Lung microvascular endothelial cell (primary cell): Measurements from ENCODE around the gene C14orf39. TPM values are rescaled to one million over a fixed set of nuclear protein-coding genes. Genes with fewer than 3 reads are reported as not detected.

Experiments used
- DNase-seq, 2 donors: peaks; one replicate each; pipeline versions ENCODE4 v3.0.0 to v3.0.0-alpha.2; 2010; ENCODE audit warnings: low read depth in 2 of 2
- total RNA-seq: library from RNA; depleted of rRNA; stranded (reverse); fragments of >200 nt; gene quantifications from 2 replicates; pipeline ENCODE4 v1.2.1, GENCODE V29; 2014

Gene C14orf39, protein sequence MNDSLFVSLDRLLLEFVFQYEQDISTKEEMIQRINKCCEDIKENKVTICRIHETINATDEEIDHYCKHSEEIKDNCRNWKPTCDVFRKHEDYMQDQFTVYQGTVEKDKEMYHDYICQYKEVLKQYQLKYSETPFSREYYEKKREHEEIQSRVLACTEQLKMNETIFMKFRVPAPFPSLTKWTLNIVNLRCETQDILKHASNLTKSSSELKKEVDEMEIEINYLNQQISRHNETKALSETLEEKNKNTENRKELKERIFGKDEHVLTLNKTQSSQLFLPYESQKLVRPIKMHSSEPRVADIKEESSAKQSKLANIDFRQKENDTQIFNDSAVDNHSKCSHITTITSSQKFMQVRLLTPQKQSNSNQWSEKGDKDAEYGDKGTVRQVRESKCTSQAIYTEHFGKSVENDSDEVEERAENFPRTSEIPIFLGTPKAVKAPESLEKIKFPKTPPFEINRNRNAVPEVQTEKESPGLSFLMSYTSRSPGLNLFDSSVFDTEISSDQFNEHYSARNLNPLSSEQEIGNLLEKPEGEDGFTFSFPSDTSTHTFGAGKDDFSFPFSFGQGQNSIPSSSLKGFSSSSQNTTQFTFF
- total RNA-seq = not detected in 2 replicates

DNA sequence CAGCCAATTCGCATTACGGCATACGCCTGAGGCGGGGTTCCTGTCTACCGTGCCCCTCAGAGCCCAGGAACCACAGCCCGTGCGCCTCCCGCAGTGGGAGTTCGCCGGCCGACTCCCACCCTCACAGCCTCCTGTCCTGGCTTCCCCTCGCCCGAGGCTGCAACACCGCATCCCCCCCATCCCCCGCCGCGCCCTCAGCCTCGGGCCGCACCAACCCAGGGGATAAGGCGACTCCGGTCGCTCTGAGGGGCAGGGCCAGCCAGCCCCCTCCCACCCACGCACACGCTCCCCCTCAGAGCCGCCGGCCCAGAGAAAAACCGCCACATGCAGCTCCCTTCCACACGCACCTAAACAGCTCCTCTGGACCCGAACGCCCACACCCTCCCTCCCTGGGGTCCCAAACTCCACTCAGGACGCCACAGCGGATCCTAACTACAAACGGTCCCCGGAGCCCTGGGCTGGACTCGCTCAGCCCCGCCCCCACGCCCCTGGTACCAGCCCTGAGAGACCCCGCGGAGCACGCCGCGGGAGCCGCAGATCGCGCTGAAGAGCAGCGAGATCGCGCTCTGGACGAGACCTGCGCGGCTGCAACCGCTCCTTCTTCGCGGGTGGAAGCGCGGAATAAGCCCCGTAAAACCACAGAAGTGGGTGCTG is at the start of gene C14orf39:
TSS of gene C14orf39 (minus strand) at position 466 of the 654 bp plus-strand sequence. CDS start 985 bp downstream, outside the sequence.
- DNase-seq = peak; percentile 29 to 44

DNA sequence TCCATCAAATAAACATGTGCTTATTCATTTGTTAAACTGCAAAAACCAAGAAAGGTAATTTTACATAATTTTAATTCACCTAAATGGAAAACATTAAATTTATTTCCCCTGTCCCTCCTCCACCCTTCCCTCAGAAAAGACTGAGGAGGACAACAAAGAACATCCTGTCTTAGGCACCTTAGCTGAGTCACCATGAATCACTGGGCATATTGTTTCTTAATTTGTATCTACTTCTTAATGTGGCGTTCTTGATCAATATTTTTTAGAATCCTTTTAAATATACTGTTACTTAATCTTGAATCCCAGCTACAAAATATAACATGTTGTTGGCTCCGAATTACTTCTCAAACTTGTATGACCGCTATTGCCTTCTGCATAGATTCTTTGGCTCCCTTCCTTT is 46.6 kb upstream of the C14orf39 start:
- no peak for DNase-seq

DNA sequence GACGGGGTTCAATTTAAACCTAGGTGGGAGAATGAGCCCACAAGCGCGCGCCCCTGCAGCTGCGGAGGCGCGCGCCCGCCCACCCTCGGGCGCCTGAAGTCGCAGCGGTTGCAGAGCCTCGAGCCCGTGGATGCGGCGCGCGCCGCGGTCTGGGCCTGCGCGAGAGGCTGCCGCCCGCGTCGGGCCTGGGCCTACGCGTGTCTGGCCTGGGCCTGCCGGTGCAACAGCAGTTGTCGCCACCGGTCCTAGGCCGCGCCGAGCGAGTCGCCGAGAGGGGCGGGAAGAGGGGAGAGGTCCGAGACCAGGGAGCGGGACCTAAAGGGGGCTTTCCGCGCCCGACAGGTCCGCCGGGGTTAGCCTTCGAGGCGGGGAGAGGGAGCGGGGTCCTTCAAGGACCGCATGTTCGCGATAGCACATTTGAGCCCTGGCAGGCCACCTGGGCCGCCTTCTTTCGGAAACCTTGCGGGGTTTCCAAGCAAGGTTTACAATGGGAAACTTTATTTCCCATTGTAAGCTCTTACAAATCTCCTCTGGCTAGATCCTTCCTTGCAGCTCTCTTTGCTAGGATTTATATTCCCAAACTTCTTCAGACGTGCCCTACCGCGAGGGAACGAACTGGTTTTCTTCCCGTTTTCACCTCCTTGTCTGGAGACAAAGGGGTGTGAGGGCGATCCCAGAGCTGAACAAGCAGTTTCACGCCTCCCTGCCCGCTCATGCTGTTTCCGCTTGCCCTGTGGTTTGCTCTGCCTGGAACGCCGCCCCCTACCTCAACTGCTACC is 29.8 kb upstream of the C14orf39 start:
- no peak for DNase-seq

DNA sequence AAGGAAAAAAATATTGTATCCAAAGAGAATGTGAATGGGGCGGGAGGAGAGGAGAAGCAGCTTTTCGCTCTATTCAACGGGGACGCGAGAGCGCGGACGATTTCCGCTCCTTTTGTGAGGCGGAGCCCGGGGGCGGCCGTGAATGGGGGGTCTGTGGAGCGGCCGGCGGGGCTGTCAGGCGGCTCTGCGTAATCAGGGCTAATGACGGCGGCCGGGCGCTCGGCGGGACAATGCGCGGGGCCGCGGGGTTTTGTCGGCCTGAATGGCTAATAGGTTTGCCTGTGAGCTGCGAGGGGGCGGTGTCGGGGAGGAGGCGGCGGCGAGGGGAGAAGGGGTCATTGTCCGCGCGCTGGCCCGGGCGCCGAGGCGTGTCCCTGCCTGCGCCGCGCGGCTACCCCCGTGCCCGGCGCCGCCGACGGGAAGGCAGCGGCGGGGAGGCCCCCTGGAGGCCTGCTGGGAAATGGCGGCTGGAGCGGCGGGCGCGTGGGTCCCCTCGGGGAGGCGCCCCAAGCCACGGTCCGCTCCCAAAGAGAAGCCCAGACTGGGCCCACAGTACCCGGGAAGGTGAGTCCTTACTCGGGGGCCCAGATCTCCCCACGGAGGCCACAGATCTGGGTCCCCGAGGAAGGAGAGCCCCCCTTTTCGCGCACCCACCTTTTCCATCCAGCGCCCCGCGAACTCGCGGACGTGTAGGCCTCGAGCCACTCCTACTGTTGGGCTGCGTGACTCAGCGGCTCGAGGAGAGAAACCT is 29.1 kb upstream of the C14orf39 start:
- DNase-seq = peak in 1 of 2 donors; percentile 35

DNA sequence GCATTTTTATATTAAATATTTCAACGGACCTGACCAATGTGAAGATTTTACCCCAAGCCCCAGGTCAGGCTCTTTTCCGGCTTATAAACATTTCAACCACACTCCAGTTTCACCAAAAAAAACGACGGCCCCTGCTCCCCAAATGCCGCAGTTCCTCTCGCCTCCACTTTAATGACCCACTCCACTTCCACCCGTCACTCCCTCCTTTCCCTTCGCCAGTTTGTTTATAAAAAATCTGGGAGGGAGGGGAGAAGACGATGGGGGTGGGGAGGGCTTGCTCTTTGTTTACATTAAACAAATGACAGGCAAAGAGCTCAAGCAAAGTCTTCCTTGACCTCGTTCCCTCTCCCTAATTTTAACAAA is 28.5 kb upstream of the C14orf39 start:
- no peak for DNase-seq

DNA sequence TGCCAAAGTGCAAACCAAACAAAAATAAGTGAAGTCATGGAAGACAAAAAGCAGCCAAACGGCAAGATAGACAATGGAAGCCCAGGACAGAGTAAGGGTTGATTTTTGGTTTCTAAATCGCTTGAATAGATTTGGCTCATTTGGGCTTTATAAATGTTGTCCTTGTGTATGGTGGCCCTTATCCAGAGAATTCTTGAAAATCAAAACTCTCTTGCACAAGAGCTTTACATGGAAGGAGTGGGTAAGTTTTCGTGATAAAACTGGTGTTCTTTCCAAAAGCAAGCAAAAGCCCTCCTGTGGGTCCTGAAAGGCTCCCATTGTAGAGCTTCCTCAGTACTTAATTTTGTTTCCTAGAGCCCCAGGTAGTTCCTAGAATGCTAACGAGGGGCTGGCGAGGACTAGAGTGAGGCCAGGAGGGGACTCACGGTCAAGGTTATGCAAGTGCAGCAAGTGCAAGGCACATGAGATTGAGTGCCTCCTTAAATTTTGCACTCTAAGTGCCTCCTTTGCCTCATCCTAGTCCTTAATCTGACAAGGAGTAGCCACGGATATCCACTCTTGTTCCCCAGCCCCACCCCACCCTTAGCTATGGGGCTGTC is 27.2 kb upstream of the C14orf39 start:
- no peak for DNase-seq

DNA sequence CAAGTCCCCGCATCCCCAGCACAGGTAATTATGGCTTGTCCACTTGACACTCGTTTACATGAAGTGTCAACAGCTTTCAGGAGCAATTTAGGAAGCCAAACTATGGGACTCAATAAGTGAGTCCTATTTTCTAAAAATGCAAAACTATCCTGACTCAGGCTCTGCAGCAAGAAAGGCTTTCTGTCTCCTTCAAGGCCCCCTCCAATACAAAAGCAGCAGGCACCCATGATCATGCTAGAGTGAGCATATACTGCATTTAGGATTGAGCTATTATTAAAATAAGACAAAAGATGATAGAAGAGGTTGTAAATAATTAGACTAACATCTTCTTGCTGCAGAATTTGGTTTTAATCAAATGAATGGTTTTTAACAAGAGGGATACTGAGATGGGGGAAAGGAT is 26.3 kb upstream of the C14orf39 start:
- no peak for DNase-seq

DNA sequence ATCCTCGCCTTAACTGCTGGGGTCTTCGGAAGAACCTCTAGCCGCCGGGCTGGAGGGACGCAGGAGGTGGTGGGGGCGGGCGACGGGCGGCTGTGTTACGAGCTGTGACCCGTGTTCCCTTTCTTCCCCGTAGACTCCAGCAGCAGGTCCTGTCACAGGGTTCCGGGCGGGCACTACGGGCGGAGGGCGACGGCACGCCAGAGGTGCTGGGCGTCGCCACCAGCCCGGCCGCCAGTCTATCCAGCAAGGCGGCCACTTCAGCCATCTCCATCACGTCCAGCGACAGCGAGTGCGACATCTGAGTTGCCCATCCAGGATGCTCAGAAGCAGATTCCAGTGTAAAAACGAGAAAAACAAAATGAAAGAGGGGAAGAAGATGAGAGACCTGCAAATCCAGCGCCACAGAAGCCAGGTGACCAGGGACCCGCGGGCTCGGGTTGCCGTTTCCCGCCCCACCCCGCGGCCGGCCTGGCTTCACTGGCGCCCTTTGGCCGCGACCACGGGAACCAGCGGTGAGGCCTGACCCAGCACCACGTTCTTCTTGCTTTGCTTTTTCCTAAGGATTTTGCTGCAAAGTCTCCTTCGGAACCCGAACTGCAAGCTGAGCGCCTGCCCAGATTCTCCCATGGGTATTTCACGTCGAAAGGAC is 25.2 kb upstream of the C14orf39 start:
- no peak for DNase-seq

DNA sequence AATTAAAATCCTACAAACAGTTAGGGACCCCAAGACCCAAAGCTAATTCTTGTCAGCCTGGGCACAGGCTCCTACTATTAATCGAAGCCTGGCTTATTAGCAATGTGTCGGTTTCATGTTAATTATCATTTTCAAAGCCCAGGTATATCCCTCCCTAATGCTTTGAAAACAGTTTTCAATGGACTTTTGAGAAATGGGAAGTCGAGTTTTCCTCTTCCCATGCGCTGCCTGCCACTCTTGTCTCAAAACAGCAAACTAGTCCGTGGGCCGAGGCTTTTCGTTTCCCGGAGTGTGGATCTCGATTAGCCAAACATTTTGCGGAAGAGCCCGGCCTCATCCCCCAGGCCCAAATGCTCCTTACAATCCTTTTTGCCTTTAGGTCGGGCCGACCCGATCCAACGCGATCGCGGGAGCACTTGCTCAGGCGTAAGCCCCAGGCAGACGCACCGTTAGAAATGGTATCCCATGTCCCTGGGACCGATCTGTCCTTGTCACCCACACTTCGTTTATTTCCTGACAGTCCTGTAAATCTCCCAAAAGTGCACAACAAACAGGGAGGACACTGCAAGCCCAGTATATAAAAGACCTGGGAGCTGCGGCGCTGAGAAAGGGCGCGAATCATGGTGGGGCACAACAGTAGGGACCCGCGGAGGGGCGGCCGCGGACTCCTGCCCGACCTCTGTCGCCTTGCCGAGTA is 24.5 kb upstream of the C14orf39 start:
- DNase-seq = no peak

DNA sequence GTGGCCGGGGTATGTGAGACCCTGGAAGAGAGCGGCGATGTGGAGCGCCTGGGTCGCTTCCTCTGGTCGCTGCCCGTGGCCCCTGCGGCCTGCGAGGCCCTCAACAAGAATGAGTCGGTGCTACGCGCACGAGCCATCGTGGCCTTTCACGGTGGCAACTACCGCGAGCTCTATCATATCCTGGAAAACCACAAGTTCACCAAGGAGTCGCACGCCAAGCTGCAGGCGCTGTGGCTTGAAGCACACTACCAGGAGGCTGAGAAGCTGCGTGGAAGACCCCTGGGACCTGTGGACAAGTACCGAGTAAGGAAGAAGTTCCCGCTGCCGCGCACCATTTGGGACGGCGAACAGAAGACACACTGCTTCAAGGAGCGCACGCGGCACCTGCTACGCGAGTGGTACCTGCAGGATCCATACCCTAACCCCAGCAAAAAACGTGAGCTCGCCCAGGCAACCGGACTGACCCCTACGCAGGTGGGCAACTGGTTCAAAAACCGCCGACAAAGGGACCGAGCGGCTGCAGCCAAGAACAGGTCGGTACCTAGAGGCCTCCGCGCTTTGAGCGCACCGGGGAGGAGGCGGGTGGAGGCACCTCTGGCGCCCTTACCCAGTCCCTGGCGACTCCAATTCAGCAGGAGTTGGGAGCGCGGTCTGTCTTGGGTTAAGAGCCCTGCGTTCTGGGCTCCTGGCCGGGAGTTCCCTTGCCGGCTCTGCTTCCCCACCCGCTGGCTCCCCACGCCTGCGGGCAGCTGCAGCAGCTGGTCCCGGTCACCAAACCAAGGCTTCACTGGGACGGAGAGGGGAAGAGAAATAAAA is 23.8 kb upstream of the C14orf39 start:
- DNase-seq = no peak

DNA sequence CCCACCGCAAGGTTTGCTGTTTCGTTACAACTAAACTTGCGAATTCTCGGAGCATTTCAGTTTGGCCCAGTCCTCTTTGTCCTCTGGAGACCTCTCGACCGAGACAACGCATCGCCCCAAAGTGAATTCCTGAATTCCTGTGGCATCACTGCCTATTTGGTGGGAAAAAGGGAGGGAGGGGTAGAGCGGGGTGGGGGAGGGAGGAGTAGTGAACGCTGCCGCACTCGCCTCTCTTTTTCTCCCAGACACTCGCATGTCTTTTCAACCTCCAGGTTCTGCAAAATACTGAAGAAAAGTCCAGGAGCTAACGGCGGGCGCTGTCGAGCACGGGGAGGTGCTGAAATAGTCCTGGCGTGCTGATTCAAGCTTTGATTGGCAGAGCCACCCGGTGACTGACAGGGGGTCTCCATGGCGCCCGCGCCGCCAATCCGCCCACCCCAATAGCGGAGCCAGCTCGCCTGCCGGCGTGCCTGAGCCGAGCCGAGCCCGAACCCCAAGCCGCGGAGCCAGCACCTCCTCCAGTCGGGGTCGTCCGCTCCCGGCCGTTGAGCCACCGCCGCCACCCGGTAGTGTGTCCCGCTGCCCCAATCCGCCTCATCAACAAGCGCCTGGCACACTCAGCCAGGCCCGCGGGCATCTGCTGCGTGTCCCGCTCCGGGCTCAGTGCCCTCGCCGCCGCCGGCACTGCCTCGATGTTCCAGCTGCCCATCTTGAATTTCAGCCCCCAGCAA is 23.0 kb upstream of the C14orf39 start, which contains the start of gene SIX6:
TSS of gene SIX6 (plus strand) at position 440 of the 731 bp plus-strand sequence. CDS start at position 693, 253 bp downstream.
- DNase-seq = peak in 1 of 2 donors; percentile 35

DNA sequence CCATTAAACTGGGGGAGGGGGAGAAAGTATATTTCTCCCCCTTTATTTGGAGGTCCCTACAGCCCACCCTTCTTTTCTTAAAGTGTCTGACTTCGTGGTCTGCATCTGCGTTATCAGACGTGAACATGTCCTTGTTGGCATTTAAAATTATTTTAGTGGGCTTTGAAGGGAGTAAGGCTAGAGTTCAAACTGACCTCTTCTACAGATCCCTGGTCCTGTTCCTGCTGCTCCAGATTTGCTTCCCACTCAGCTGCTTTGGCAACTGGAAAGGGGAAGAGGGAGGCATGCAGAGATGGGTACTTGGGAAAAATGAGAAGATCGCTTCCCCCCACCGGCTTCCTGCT is 22.5 kb upstream of the C14orf39 start:
- no peak for DNase-seq

DNA sequence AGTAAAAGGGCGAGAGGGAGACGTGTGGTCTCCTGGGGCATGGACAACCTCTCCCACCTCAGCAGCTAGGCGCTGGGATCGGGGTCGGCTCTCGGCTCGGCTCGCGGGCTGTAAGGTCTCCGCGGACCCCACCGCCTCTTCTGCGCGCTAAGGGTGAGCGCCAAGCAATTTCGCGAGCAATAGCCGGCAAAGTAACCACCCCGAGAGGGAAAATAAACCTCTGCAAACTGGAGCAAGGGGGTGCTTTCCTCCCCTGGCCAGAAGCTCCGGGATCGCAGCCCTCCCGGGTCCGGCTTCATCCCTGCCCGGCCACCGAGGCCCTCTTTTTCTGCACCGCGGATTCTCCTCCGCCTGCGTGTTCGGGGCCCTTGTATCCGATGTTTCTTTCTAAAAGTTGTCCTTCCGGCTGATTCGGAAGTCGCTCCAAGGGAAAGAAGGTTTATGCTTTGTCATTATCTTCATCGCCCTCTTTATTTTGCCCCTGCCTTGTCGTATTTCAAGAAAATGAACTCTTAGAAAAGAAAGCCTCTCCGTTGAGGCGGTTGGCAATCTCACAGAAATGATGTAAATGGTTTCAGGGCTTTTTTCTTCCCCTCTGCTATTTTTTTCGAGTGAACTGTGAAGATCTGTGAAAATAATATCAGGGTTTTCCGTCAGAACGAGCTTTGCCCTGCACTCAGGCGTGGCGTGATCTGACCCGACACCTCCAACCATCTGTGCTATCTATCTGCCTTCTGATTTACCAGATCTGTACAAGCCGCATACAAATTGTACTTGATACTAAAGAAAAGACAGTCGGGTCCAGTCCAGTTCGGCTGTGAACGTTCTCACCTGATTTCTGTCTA is 21.3 kb upstream of the C14orf39 start:
- no peak for DNase-seq

DNA sequence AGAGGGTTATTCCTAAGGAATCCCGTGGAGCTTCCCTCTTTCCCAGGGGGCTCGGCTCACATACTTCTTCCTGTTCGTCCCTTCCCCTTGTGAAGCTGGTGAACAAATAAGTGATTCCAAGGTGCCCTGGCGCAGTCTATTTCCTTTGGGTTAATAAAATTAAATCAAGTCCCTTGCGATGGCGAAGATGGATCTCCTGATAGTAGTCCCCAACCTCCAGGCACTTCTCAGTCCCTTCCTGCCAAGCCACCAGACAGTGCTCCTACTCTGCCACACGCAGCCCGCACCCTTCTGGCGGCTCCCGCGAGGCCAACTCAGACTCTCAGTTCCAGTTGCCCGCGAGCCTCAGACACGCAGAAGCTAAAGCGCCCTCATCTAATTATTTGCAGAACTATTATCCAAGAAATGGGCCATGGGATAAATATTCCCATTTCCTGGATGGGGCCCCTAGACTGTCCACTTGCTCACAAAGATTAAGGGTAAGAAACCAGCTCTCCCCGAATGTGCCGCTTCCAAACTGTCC is 20.7 kb upstream of the C14orf39 start:
- no peak for DNase-seq

DNA sequence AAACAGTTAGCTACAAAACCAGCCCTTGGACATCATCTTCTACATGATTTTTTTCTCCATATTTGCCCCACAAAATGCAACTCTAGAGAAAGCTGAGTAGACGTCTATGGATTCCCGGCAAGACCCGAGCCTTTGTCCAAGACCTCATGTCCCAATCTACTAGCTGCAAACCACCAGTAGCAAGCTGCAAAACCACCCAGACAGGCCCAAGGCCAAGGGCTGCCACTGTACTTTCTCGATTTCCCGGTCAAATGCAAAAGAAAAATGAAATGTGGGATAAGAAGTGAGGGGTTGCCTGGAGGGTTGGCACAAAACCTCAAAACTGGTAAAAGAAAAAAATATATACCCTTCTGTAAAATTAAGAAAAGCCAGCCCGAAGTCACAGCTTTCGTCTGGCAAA is 20.1 kb upstream of the C14orf39 start:
- no peak for DNase-seq

DNA sequence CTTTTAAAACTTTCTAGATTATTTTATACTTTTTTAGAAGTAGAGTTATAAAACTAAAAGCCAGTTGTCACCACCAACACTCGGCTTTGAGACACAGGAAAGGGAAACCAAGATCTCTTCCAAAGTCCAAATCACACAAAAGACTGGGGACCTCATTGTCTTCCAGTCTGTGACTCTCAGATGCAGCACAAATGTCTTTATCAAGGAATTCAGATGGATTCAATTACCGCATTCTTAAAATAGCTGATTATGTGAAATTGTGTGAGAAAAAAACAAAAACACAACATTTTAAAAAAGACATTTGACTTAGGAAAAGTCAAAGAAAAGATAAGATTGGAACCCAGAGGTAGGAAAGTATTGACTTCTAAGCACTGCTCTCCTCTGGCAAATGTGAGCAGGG is 19.6 kb upstream of the C14orf39 start:
- DNase-seq = no peak

DNA sequence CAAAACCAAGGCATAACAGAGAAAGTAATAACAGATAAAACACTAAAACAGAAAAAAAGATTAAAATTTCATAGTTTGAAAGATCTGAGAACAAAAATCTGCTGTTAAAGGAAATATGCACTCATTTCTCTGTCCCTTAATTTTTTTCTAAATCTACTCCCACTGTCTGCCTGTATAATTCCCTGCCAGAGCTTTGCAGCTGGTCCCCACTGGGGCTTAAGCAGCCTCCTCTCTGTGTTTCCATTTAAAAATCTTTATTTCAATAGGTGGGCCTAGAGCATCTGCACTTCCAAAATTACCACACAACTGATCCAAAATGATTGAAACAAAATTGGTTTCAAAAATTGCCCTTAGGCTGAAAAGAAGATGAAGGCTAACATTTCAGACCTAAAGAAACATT is 16.7 kb upstream of the C14orf39 start:
- DNase-seq = no peak
